CD4-positive, alpha-beta T cell treated with Interleukin-4 for 4 hours (primary cell): ENCODE results near the gene FGF8.
A peak's percentile ranks its signal among the peaks of the same experiment; 100 is the strongest.

Source experiments
- DNase-seq: peaks from one replicate; pipeline ENCODE4 v3.0.0-alpha.2; 2020

The FGF8 gene

DNA sequence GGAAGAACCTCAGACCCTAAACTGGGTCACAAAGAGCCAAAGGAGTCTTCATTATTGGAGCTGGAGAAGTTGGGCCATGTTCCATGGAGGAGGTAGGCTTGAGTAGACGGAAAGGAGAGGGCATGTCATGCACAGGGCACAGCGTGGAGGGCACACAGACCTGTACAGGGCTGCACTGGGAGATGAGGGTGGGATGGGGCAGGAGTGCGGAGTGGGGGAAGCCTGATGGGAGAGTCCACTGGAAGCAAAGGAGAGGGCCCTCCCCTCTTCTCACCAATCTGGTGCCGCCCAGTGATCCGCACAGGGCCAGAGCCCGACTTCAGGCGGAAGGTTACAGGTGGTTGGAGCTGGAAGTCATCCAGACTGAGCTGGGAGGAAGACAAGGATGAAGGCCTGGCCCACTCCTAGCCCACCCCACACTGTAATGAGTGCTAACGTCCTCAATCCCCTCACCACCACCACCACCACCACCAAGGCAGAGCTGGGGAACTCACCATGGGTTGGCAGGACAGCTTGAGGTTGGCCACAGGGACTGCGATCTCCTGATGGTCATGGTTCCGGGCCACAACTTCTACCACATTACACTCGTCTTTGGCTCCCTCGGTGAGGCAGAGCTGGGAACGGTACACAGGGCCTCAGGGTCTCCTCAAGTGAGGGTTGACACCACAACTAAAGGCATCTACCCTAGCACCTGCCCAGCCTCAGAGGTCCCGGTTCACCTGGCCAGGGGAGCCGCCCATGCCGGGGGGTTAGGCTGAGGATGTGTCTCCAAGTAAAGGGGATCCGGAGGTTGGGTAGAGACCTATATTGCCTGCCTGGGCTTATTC, 6.3 kb upstream of the FGF8 start:
- no peak for DNase-seq

DNA sequence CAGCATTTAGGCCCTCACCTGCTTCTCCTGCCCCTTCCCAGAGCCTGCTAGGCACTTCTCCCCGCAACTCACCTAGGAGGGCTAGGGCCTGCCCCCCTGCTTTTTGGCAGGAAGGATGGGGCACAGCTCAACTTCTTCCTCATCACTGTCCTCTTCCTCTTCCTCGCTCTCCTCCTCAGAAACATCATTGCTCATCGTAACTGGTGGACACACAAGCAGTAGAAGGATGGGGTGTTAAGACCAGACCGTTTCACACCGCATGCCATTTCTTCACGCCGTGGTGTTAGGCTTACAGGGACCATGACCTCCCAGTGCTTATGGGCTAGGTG, 5.7 kb upstream of the FGF8 start:
- no peak for DNase-seq

DNA sequence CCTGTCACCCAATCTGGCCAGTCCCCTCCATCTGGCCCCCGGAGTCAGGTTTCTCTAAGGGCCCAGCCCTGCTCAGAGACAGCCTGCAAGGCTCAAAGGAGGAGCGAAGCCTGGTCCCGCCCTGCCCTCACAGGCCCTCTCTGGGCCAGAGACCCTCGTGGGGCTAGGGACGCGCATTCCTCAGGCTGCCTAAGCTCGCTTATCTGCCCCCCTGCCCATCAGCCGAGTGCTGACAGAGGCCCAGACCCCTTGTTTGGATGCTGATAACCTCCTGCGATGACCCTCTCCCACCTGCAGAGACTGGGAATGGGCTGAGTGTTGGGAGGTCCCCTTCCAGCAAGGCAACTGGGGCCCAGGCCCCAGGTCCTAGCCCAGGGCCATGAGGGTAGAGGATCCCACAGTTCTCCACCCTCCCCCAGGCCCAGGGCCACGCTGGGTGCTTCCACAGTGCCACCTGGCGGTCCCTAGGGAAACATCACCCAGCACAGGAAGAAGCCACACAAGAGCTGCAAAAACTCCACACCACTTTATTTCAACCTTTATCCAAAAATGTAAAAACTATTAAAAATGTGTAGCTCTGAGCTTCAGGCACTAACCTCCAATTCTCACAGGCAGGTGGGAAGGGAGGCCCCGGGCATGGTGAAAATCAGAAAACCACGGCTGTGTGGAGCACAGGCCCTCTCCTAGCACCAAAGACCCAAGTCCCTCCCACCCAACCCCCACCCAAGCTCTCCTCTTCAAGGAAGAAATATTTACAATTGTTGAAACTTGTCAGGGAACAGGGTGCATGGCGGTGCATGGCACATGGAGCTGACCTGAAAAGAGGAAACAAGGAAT, 5.1 kb upstream of the FGF8 start:
- DNase-seq: peak; percentile 70

DNA sequence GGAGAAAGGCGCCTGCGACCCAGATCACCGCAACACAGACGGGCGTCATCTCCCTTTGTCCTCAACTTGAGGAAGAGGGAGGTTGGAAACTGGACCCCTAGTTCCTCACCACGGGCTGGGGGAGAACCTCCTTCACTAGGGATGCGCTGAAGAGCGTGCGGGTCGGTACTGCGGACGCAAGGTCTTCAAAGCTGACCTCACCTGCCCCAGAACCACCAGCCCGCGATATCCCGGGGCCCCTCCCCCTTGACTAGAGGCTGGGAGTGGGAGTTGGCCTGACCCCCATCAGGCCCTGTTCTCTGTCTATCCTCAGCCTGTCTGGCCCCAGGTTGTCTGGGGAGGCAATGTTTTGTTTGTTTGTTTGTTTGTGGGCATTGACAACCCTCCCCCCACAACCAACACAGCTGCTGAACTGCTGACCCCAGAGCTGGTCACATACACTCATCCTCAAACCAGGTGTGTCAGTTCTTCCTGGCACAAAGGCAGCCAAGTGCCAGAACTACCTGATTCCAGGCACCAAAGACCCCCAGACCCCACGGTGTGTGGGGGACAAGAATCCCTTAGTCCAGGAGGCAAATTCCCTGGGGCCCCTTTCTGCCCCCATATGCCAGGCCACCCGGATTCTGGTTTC, 4.4 kb upstream of the FGF8 start:
- no peak for DNase-seq

DNA sequence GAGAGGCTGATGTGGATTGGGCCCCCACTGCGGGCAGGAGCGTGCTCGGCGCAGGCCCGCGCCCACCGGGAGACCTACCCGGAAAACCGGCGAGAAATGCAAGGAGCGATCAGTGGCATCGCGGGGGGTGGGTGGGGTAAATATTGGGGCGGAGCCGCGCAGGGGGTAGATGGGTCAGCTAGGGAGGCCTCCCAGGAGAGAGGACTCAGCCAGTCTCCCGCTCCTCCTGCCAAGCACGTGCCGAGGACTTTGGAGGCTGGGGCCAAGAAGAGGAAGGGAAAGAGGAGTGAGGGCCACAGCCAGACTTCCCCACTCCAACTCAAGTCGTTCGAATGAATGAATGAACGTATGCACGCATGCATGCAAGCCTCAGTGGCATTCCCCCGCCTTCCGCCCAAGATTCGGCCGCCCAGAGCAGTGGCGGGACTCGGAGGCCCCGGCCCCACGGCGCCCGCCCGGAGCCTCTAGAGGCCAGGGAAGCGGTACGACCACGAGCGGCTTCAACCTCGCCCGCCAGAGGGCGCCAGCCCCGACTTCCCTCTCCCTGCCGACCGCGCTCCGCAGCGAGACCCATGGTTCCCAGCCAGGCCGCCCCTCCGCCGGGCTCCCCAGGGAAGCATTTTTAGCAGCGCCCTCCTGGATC, 3.8 kb upstream of the FGF8 start:
- peak; percentile 70 for DNase-seq

DNA sequence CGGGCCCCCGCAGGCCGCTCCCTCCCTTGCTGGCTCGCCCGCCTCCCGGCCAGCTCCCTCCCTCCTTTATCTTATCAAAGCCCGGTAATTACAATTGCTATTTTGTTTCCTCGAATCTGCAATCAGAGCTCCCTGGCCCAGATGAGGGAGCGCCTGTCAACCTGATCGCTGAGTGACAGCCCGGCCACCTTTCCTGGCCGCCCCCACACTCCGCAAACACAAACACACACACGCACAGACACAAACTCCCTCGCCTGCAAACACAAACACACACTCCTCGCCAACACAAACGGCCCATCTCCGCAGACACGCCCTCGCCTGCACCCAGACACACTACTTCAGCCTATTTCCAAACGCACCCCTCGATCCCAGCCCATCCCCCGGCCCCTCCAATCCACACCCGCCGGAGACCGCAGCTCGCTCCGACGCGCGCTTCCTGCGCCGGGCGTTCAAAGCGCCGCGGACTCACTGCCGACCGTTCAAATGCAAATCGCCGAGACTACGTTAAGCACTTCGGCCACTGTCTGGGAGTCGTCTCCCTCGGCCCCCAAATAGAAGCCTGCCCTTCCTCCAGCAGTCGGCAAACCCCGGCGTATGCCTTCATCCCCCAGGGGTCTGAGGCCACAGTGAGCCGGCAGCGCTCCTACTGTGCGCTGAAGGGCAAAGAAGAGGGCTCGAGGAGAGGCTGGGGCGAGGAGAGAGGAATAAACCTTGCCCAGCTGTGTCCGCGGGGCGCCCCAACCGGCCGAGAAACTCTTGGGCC, 3.0 kb upstream of the FGF8 start:
- DNase-seq: peak; percentile 4

DNA sequence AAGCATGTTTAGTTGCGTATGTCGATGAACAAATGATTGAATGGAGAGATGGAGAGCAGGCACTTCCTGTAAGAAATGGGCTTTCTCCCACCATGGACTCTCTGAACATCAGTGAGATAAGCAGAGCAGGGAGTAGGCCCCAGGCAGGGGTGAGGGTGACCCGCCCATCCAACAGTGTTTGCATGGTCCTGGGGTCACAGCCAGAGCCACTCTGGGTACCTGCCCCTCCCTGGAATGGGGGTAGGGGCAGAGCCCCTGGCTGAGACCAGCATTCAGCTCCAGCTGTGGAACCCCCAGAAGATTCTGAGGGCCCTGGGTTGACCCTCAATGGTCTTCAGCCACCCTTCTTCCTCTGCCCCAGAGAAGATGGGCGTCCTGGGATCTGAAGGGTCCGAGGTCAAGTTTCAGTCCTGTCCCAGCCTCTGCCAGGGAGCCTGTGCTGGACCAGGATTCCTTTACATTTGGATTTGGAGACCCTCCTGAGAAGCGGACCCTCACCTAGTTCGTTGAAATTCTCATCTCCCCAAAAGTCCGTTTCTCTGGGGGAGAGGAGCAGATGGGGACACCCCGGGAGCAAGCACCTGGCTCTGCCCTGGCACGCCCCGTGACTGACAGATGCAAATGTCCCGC, 2.4 kb upstream of the FGF8 start:
- DNase-seq: no peak

DNA sequence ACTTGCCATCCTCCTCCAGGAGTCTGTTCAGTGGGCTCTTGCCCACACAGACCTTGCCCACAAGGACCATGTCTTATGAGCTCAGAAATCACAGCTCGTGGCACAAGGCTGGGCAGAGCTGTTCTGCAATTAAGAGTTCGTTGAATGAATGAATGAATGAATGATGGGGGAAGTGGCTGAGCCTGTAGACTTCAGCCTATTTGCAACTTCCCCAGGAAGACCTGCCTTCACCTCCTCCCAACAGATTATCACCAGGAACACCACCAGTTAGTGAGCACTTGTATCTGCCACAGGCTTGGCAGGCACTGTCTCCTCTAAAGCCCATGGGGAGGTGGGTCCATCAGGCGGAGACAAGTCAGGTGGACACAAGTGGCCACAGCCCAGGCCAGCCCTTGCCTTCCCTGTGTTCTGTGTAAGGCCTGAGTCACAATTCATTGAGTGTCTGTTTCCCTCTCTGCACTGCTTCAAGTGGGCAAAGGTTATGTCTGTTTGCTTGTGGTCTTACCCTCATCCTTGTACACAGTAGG, 1.8 kb upstream of the FGF8 start:
- DNase-seq: no peak

DNA sequence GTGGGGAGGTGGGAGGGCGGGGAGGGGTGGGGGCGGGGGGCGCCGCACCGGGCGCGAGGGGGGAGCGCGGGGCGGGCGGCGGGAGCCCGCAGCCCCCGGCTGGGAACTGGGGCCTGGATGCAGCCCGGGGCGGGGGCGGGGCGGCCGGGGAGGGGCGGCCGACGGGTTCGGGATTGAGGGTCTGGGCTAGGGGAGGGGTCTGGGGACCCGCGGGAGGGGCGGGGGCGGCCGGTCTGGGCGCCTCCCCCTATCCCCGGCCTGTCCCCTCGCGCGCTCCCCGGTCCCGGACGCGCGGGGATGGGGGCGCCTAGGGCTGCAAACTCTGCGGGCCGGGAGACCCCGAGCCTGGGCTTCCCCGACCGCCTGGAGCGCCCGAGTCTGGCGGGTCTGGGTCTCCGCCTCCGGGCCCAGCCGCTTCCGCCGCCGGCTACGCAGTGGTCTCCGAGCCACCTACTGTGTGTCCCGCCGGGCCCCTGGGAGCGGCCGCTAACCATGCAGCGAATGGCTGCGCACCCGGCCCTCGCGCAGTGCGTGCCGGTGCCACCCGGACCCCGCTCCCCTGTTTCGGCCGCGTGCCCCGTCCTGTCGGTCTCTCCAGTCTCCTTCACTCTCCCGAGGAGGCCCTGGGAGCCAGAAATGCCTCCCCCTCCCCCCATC, 375 bp upstream of the FGF8 start:
- no peak for DNase-seq

DNA sequence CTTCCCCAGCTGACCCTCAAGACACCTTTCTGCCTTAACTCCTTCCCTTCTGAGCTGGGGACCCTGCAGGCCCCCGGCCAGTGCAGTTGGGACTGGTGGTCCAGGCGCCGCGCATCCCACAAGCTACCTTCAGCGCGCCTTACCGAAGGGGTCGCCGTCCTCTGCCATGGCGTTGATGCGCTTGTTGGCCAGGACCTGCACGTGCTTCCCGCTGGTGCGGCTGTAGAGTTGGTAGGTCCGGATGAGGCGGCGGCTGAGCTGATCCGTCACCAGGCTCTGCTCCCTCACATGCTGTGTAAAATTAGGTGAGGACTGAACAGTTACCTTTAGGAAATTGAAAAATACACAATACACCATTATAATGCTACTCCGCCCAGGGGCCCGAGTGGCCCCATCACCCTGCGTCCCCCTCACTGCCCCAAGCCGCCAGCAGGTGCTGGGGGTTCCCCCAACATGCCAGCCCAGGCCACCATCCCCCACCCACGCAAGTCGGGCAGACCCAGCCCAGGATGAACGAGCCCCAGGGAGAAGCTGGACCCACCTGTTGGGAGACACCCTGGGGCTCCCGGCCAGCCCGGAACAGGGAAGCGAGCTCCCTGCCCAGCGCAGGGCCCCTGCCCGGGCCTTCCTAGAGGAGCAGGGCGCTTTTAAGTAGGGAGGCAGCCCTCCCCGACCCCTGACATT, 1.2 kb downstream of the FGF8 start:
- DNase-seq: no peak

DNA sequence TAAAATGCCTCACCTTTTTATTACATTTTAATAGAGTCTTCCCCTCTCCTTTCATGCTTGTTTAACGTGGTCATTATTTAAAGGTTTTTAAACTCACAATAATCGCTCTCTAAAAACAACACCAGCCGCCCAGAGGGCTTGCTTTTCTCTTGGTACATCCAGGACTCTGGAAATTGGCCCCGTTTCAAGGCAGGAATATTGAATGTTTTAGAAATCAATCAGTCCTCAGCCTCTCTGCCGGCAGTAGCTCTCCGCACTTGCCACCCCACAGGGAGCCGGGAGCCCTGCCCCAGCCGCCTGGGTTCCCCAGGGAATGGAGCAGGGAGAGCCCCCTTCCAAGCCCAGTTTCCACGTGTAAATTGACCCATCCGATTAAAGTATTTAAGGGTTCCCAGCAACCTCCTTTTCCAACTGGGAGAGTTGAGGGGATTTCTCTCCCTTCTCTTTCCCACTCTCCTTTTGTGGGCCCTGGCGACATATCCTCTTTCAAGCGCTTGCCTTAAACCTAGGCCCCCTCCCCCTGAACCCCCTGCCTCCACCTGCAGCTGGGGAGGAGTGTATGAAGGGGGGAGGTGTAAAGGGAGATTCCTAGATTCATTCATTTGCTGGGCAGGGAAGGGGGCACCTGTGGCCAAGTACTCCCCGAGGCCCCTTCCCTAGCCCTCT, 1.9 kb downstream of the FGF8 start:
- DNase-seq: no peak

DNA sequence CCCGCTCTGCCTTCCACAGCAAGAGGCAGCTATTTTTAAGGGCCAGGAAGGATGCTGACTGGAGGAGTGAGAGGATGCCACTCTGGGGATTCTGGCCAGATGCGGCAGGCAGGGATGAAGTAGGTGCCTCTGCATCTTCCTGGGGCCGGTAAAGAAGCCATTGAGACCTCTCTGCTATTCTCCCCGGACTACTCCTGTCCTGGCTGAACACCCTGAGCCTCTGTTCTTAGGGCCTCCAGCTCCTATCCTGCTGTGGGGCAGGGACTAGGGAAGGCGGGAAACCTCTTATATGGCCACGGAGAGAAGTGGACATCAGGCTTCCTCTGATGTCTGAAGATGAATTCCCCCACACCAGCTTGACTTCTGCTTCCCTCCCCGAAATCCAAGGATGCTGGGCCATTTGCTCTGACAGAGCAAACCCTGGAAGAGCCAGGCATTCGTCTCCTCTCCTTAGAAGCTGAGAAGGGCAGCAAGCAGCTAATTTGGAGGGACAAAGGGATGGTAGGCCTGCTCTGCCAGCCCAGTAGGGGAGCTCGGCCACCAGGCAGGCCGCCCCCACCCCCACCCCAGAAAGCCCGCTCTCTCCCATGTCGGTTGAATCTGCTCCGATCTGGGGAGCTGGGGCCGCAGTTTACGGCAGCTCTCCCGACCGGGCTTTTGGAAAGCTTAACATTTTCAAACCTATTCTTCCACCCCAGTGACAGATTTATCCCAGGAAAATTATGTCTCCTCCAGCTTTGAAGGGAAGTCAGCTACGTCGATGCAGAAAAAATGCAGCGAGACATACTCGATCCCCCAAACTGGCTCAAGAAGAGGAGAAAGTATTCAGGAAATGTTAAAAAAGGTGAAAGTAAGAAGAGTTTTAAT, 2.8 kb downstream of the FGF8 start:
- no peak for DNase-seq

DNA sequence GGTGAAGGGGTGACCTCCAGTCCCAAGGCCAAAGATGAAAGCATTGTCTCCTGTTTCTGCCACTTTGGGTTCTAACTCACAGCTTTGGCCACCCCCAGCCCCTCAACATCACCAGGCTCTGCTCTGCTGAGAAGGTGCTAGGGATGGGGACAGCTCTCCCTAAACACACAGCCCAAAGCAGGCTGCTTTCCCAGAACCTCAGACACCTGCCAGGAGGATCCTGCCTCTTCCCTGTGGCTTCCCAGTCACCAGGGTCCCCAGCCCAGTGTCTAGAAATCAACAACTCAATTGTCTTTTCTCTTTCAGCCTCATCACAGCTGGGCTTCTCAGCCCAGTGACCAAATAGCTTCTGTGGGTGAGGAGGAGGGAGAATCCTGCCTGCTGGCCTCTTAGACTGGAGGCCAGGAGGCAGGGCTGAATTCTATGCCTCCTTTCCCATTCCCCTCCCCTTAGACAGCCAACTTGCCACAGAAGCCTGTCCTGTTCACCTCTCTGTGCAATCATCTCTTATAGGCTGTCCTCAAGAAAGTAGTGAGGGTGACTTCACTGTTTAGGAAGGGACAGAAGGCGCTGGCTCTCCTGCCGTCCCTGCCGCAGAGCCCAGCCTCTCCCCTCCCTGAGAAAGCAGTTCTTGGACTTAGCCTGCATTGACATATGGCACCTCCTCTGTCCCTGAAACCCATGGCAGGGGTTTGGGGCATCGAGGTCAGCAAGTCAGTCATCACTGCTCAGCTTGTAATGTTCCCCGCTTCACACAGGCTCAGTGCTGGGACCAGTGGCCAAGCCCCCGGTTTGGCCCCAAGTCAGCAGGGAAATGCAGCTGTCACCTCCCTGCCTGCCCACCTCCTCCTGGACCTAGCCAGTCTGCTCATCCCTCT, 3.7 kb downstream of the FGF8 start:
- DNase-seq: no peak

DNA sequence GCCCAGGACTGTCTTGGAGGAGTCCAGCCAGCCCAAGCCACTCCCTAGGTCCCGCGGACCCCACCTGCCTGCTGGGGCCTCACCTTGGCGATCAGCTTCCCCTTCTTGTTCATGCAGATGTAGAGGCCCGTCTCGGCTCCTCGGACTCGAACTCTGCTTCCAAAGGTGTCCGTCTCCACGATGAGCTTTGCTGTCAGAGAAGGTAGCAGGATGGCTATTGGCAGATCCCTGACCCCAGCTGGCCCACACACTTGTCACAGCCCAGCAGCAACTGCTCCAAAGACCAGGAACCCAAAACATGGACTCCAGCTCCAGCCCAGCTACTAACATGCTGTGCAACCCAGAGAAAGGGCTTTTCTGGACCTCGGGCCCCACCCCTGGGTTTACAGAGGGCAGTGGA, 4.5 kb downstream of the FGF8 start:
- DNase-seq: no peak

DNA sequence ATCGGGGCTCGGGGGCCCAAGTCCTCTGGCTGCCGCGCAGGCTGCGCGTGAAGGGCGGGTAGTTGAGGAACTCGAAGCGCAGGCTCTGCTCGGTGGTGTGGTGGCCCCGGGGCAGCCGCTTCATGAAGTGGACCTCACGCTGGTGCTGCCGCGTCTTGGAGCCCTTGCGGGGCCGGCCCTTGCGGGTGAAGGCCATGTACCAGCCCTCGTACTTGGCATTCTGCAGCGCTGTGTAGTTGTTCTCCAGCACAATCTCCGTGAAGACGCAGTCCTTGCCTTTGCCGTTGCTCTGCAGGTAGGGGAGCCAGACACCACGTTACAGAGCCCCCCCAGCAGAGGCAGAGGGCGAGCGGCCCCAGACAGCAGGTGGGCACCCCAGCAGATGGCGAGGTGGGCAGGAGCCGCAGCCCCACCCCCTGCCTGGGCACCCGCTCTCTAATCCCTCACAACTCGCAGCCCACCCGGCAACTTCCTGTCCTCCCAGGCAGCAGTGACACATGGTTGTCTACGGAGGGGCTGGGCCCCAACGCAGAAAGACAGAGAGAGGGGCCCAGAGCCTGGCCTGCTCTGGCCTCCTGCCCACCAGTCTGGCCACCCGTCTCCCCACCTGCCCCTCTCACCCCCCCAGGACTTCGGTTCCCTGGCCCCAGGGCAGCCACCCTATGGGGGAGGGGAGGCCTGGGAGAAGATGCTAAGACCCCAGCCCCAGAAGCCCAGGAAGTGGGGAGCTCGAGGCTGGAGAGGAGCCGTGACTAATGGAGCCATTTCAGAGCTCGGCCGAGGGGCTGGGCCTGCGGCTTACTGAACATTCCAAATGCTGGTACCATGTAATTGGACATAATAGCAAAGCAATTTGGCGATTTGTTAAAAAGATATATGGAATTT, 5.3 kb downstream of the FGF8 start:
- no peak for DNase-seq

DNA sequence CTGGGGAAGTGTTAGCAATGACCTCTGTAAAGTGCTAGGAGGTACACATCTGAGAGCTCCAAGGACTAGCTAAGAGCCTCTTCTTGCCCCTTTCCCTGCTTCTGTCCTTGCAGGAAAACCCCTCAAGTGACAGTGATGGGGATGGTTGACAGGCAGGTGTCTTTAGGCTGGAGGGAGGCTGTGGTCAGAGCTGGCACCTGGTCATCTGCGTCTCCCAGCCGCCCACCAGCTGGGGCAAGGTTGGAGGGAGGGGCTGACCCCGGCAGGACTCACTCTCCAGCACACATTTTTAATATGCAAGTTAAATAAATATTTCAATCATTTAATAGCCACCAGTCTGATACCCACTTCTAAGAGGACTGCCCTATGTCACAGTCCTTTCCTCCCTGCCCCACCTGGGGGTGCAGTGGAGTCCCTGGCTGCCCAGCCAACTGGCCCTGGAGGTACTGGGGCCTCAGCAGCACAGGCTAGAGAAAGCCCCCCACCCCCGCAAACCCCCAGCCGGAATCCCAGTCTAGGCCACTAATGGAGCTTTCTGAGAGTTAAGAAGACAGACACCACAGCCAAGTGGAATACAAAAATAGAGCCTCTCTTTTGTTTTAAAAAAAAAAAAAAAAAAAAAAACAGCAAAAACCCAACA, 6.3 kb downstream of the FGF8 start:
- no peak for DNase-seq

DNA sequence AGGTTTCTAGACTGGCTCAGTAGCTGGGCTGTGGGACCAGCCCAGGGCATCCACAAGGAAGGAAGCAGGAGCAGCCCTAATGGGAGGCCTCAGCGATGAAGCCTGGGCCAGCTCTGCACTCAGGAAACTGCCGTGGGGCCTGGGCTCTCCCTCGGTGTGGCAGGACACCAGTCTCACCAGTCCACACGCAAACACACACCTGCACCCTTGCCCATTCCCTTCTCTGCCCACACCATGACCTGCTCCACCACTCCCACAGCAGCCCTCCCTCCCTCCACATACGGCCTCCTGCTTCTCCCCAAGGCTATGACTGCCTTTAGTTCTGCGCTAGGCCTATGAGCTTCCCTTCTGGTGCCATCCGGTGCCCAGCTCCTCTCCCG, 7.1 kb downstream of the FGF8 start:
- DNase-seq: no peak
